Measurements from ENCODE around the gene DEPDC5. TPM values are rescaled to one million over a fixed set of nuclear protein-coding genes. Genes with fewer than 3 reads are reported as not detected.

Gene DEPDC5
- total and polyA plus RNA-seq, 9 of the 15 experiments (the other 6 are each of a cell fraction or from before 2014, with no cell fraction given), result 2.3 to 12.3 (median 10.7) TPM

- TF ChIP-seq NRF1 (conservative IDR thresholded peaks at IDR 0.05 in 1 of 2, IDR thresholded peaks at IDR 0.05 in 1 of 2) (no peak), ARID4B (CRISPR knock-in tag; IDR thresholded peaks at IDR 0.05) (no peak), TEAD4 (IDR thresholded peaks at IDR 0.05; ENCODE audit: low read length) (peak; percentile 82), TEAD4 (CRISPR knock-in tag; IDR thresholded peaks at IDR 0.05; ENCODE audit: borderline replicate concordance) (no peak), DEAF1 (CRISPR knock-in tag; IDR thresholded peaks at IDR 0.05) (no peak), NELFE (IDR thresholded peaks at IDR 0.05; ENCODE audit: insufficient read depth, insufficient read length) (no peak), ARNT (IDR thresholded peaks at IDR 0.05) (0 out of 4 replicates have a peak, but pooled peaks of 1 of the 2 experiments have one; percentile 48), KDM1A (IDR thresholded peaks at IDR 0.05) (peak; percentile 98), JUND (IDR thresholded peaks at IDR 0.05; ENCODE audit: borderline replicate concordance, low read depth, low read length) (no peak), JUND (tag; IDR thresholded peaks at IDR 0.05; ENCODE audit: borderline replicate concordance, low read depth, low read length) (peak; percentile 35; the same call in 1 of the 3 replicates), HMG20A (CRISPR knock-in tag; conservative IDR thresholded peaks at IDR 0.05) (no peak), BRD9 (IDR thresholded peaks at IDR 0.05; ENCODE audit: low read depth, partially characterized antibody) (no peak), WHSC1 (IDR thresholded peaks at IDR 0.05; ENCODE audit: low read length) (no peak), ZNF197 (CRISPR knock-in tag; IDR thresholded peaks at IDR 0.05; ENCODE audit: low read depth) (0 out of 2 replicates have a peak, but pooled peaks have one; percentile 37), RFX1 (IDR thresholded peaks at IDR 0.05) (no peak), FOSL1 (tag; conservative IDR thresholded peaks at IDR 0.05) (0 out of 2 replicates have a peak, but pooled peaks have one; percentile 21), ARID1B (IDR thresholded peaks at IDR 0.05) (peak; percentile 90), STAG1 (CRISPR knock-in tag; IDR thresholded peaks at IDR 0.05; ENCODE audit: borderline replicate concordance) (no peak), E2F8 (IDR thresholded peaks at IDR 0.05; ENCODE audit: low read depth, partially characterized antibody) (no peak), SRSF9 (IDR thresholded peaks at IDR 0.05; ENCODE audit: borderline replicate concordance, low read depth, low read length) (no peak)
Observed at GRCh38 chr22:31901388-31902137, 147.7 kb downstream of the DEPDC5 start (continued).

All from K562 (cell line).